Duodenal mucosa (tissue), 2 donors: ENCODE results near the gene ATP1A3.

Experiments used
- H3K27ac ChIP-seq: one replicate; pipeline ENCODE4 v1.7.0; 2013; ENCODE audit warnings: low read depth, low read length
- H3K27me3 ChIP-seq, 2 donors: one replicate each; pipeline ENCODE4 v1.7.0; 2013; ENCODE audit warnings: low read length in 2 of 2, control low read depth in 1 of 2; ENCODE audit not compliant: insufficient read depth in 2 of 2, control insufficient read depth in 1 of 2
- H3K36me3 ChIP-seq, 2 donors: one replicate each; pipeline ENCODE4 v1.7.0; 2013; ENCODE audit warnings: low read length in 2 of 2, control low read depth in 1 of 2; ENCODE audit not compliant: insufficient read depth in 2 of 2, control insufficient read depth in 1 of 2
- H3K4me1 ChIP-seq, 2 donors: one replicate each; pipeline ENCODE4 v1.7.0; 2013; ENCODE audit warnings: low read length in 2 of 2, control low read depth in 1 of 2; ENCODE audit not compliant: insufficient read depth in 2 of 2, control insufficient read depth in 1 of 2
- H3K4me3 ChIP-seq, 2 donors: one replicate each; pipeline ENCODE4 v1.7.0; 2013; ENCODE audit warnings: low read length in 2 of 2, low read depth in 1 of 2
- H3K9ac ChIP-seq, 2 donors: one replicate each; pipeline ENCODE4 v1.7.0; 2013; ENCODE audit warnings: low read length in 2 of 2, low read depth in 1 of 2
- H3K9me3 ChIP-seq, 2 donors: one replicate each; pipeline ENCODE4 v1.7.0; 2013; ENCODE audit warnings: low read length in 2 of 2, control low read depth in 1 of 2; ENCODE audit not compliant: control insufficient read depth in 1 of 2

Gene ATP1A3

DNA sequence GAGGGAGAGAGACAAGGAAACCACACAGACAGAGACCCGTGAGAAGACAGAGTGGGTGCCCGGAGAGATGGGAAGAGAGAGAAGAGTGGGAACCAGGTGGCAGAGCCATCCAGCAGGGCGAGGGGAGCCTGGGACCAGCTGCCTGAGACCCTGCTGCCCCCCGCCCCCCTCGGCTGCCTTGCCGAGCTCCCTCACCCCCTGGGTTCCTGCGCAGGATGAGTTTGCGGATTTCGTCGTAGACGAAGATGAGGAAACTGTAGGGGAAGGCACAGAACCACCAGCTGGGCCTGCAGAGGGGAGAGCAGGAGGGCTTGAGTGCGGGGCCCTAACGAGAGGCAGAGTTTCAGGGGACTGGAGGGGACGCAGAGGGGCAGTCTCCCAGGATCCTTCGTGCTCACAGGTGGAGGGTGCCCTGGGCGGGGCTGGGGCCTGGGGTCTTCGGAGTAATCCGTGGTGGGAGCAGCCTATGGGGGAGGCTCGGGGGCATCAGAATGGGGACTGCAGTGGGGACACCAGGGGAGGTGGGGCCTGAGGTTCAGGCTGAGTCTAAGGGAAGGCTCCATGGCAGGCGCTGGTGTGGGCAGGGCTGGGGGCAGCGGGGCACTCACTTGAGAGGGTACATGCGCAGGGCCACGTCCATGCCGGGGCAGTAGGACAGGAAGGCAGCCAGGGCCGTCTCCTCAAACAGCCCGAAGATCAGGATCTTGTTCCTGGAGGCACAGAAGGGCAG, 26.8 kb downstream of the ATP1A3 start:
- Histone ChIP-seq H3K9me3 (no peaks in the 10 kb centered on the region), H3K36me3 (no peaks in the 10 kb centered on the region), H3K27ac (no peak overlapping the region), H3K4me3 (no peak overlapping the region), H3K9ac (no peak overlapping the region), H3K27me3 (no peaks in the 10 kb centered on the region), H3K4me1 (no peaks in the 10 kb centered on the region)

DNA sequence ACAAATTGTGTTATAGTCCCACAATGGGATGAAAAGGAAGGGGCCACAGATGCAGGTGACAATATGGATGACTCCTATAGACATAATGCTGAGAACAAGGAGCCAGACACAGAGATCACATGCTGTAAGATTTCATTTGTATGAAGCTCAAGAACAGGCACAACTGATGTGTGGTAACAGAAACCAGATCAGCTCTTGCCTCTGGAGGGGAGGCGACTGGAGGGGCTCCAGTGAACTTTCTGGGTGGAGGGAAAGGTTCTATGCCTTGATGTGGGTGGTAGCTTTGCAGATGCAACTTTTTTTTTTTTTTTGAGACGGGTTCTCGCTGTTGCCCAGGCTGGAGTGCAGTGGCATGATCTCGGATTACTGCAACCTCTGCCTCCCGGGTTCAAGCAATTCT, 28.9 kb downstream of the ATP1A3 start:
- Histone ChIP-seq H3K4me1 (no peaks in the 10 kb centered on the region), H3K27ac (no peak overlapping the region), H3K9me3 (no peaks in the 10 kb centered on the region), H3K36me3 (no peaks in the 10 kb centered on the region), H3K27me3 (no peaks in the 10 kb centered on the region), H3K4me3 (no peak overlapping the region), H3K9ac (no peak overlapping the region)

- Histone ChIP-seq H3K9me3 (no peaks in the 10 kb centered on the region), H3K36me3 (peaks cover 0 to 3% of the 10 kb centered on the region in 2 donors), H3K4me1 (peaks cover 20 to 29% of the 10 kb centered on the region in 2 donors), H3K27ac (no peak overlapping the region), H3K27me3 (no peaks in the 10 kb centered on the region), H3K9ac (no peak overlapping the region), H3K4me3 (no peak overlapping the region)
Measured at GRCh38 chr19:41960973-41961372, 33.1 kb downstream of the ATP1A3 start.

DNA sequence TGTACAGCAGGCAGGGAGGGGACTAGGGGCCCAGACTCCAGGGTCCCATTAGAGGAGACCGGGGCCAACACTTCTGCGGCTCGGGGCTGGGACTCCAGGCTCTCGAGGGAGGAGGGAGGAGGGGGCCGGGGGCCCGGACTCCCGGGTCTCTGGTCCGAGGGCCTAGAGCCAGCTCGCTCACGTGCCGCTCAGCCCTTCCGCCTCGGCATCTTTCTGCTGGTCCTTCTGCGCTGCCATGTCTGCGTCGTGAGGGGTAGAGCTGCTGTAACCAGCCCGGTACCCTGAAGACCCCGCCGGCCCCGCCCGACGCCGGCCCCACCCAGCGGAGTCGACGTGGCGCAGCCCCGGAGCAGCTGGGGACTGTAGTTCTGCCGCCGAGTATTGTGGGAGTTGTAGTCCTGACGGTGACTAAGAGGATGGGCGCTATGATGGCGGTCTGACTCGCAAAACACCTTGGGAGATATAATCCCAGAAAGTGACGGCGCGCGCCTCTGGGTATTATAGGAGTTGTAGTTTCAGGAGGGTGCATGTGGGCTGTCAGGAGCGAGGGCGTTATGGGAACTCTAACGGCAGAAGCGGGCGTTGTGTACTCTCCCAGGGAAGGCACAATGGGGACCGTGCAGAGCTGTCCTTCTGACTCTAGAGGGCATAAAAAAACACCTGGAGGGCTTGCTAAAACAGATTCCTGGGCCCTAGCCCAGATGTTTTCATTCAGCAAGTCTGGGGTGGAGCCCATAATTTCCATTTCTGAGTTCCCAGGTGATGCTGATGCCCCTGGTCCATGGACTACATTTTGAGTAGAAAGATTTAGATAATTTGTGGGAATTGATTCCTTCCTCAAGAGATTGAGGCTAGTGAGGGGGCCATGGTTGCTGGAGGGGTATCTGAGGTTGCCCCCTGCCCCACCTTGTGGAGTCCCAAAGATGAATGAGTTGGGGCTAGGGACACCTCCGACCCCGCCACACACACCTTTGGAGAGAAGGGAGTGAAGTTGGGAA, 34.7 kb downstream of the ATP1A3 start, which contains the start of gene RABAC1:
Gene RABAC1 (minus strand): TSS at position 266 of the 998 bp plus-strand sequence. CDS start 29 bp downstream, at position 237.
- H3K9ac ChIP-seq, result peak within 1 kb of the TSS; percentile 88 to 89
- peak within 1 kb of the TSS; percentile 83 for H3K27ac ChIP-seq
- no peaks in the 10 kb centered on the region for H3K9me3 ChIP-seq
- H3K27me3 ChIP-seq, result no peaks in the 10 kb centered on the region
- peaks cover 28 to 34% of the 10 kb centered on the region in 2 donors for H3K4me1 ChIP-seq
- H3K4me3 ChIP-seq, result peak within 1 kb of the TSS; percentile 80 to 92
- H3K36me3 ChIP-seq, result peaks cover 0 to 6% of the 10 kb centered on the region in 2 donors

- peaks cover 28 to 34% of the 10 kb centered on the region in 2 donors for H3K4me1 ChIP-seq
- H3K27ac ChIP-seq, result peak overlapping the region; percentile 83
- no peaks in the 10 kb centered on the region for H3K9me3 ChIP-seq
- H3K36me3 ChIP-seq, result peaks cover 0 to 6% of the 10 kb centered on the region in 2 donors
- peak overlapping the region; percentile 88 to 89 for H3K9ac ChIP-seq
- peak overlapping the region; percentile 80 to 92 for H3K4me3 ChIP-seq
- no peaks in the 10 kb centered on the region for H3K27me3 ChIP-seq
Measured at GRCh38 chr19:41958367-41959055, 35.5 kb downstream of the ATP1A3 start.

GRCh38 chr19:41957838-41958366, 36.1 kb downstream of the ATP1A3 start:
- Histone ChIP-seq H3K4me1 (peaks cover 28 to 34% of the 10 kb centered on the region in 2 donors), H3K27ac (peak overlapping the region; percentile 86), H3K36me3 (peaks cover 0 to 6% of the 10 kb centered on the region in 2 donors), H3K4me3 (peak overlapping the region; percentile 80 to 92), H3K9me3 (no peaks in the 10 kb centered on the region), H3K9ac (peak overlapping the region; percentile 82 to 89), H3K27me3 (no peaks in the 10 kb centered on the region)

DNA sequence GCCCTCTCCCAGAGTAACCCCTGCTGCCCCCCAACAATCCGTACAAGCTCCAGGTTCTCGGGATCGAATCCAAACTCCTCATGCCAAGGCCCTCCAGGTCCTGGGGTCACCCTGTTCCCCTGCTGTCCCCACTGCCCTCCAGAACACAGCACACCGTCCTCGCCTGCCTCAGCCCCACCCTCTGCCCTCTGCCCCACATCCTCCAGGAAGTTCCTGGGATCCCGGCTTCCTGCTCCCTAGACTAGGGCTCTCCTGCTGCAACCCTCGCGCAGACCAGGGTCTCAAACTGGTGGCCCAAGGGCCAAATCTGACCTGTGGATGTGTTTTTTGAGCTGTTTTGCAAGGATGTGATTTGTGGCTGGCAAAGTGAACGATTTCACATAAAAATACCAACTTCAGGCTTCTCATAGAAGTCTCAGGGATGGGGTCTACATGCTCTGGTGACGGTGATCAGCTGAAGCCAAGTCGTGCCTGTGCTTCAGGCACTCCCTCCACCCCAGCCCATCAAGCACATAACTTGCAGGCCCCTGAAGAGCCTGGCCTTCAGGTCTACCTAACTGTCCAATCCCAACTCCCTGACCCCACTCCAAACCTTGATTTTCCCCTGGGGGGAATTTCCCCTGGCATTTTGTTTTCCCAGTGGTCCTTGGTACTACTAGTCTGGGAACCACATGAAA, 36.7 kb downstream of the ATP1A3 start:
- Histone ChIP-seq H3K4me1 (peaks cover 28 to 34% of the 10 kb centered on the region in 2 donors), H3K4me3 (peak overlapping the region; percentile 60 to 68), H3K27ac (peak overlapping the region; percentile 86), H3K9ac (peak overlapping the region; percentile 48 to 89), H3K9me3 (no peaks in the 10 kb centered on the region), H3K36me3 (peaks cover 0 to 6% of the 10 kb centered on the region in 2 donors), H3K27me3 (no peaks in the 10 kb centered on the region)

DNA sequence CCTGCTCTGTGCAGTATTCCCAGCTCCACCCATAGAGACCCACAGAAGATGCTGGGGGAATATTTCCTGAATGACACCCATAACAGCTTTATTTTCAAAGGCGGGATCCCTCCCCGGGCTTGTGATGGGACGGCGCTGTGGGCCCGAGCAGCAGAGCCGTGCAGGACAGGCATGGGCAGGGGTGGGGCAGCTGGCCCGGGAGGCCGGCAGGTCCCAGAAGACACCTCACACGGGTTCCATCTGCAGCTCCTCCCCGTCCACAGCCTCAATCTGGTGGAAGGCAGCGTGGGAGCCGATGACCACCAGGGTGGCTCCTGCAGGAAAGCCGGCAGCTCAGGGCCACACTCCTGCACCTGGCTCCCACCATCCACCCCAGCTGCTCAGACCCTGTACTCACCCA, 37.4 kb downstream of the ATP1A3 start:
- Histone ChIP-seq H3K27me3 (no peaks in the 10 kb centered on the region), H3K4me1 (peaks cover 30 to 37% of the 10 kb centered on the region in 2 donors), H3K36me3 (peaks cover 0 to 6% of the 10 kb centered on the region in 2 donors), H3K9me3 (no peaks in the 10 kb centered on the region), H3K27ac (no peak overlapping the region), H3K4me3 (peak overlapping the region; percentile 60 to 68), H3K9ac (peak overlapping the region; percentile 48 to 89)

GRCh38 chr19:41955521-41955920, 38.5 kb downstream of the ATP1A3 start:
- Histone ChIP-seq H3K36me3 (peaks cover 0 to 6% of the 10 kb centered on the region in 2 donors), H3K9ac (no peak overlapping the region), H3K27ac (no peak overlapping the region)

More at GRCh38 chr19:41955521-41955920, 38.5 kb downstream of the ATP1A3 start:
- H3K9me3 ChIP-seq, result no peaks in the 10 kb centered on the region
- H3K4me1 ChIP-seq, result peaks cover 31 to 41% of the 10 kb centered on the region in 2 donors
- no peaks in the 10 kb centered on the region for H3K27me3 ChIP-seq
- H3K4me3 ChIP-seq, result no peak overlapping the region
